Calu3 (cell line): Measurements from ENCODE around the gene ARHGAP12. TPM values are rescaled to one million over a fixed set of nuclear protein-coding genes. Genes with fewer than 3 reads are reported as not detected.
"Not testable (repeated sequence)": the region's sequence is repeated elsewhere in the genome, so short reads cannot be mapped to it uniquely, and the experiment has no call there.

Experiments
- BruUV-seq: library from RNA; stranded (reverse); fragments of 400-500 nt; replicated peaks from 2 replicates; lab custom pipeline; 2021; lab: Mats Ljungman, UMichigan
- CTCF ChIA-PET: fragments of 300-600 bp; sonication (Branson Sonifier 250); formaldehyde crosslinking; loops from one replicate; lab custom pipeline; 2022; ENCODE audit warnings: antibody characterized with exemption; lab: Charles Lee
- DNase-seq: peaks from one replicate; pipeline ENCODE4 v3.0.0; 2022
- H3K27ac Mint-ChIP-seq: one replicate; pipeline ENCODE4 v1.8.0; 2022; ENCODE audit warnings: mixed read lengths; ENCODE audit not compliant: unreplicated experiment
- H3K27me3 Mint-ChIP-seq: one replicate; pipeline ENCODE4 v1.8.0; 2022; ENCODE audit warnings: mixed read lengths; ENCODE audit not compliant: unreplicated experiment
- H3K36me3 Mint-ChIP-seq: one replicate; pipeline ENCODE4 v1.8.0; 2022; ENCODE audit warnings: mild to moderate bottlenecking, moderate library complexity, mixed read lengths; ENCODE audit not compliant: insufficient read depth, unreplicated experiment
- H3K4me1 Mint-ChIP-seq: one replicate; pipeline ENCODE4 v1.8.0; 2022; ENCODE audit warnings: mild to moderate bottlenecking, low read depth, mixed read lengths; ENCODE audit not compliant: unreplicated experiment
- H3K4me3 Mint-ChIP-seq: one replicate; pipeline ENCODE4 v1.8.0; 2022; ENCODE audit warnings: mild to moderate bottlenecking, low read depth, moderate library complexity, mixed read lengths; ENCODE audit not compliant: unreplicated experiment
- H3K9me3 Mint-ChIP-seq: one replicate; pipeline ENCODE4 v1.8.0; 2022; ENCODE audit warnings: low read depth, mixed read lengths; ENCODE audit not compliant: unreplicated experiment
- intact Hi-C: fragments of 100-400 bp; cut with micrococcal nuclease; formaldehyde crosslinking; loops from one replicate; pipeline ENCODE4 v1.10.0; 2022; ENCODE audit not compliant: unreplicated experiment
- total RNA-seq: library from RNA; stranded (reverse); gene quantifications from 2 replicates; pipeline ENCODE4 v1.2.3, GENCODE V29; 2022
- TF ChIP-seq, protein P1 (sequence below): fragments of 200-600 bp; IDR thresholded peaks from one replicate; pipeline ENCODE4 v1.8.0; 2022; ENCODE audit warnings: antibody characterized with exemption; ENCODE audit not compliant: unreplicated experiment

ARHGAP12 gene
- total RNA-seq, 1 experiment from 2014 or later, result 56.0 TPM

DNA sequence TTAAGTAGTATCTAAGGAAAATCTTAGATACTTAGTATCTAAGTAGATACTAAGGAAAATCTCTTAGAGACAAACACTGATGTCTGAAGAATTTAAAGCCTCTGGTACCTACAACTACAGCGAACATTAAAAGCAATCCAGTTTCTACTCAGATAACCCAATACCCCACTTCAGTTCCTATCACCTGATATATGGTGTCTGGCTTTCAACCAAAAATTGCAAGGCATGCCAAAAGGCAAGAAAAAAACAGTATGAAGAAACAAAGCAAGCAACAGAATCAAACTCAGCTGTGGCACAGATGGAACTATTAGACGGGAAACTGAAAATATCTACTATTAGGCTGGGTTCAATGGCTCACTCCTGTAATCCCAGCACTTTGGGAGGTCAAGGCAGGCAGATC is 31.1 kb downstream of the ARHGAP12 start:
- CTCF ChIA-PET, result no interaction called here
- no TSS peak for BruUV-seq
- DNase-seq, result no peak
- Mint-ChIP-seq H3K36me3 (peaks cover 7% of the 10 kb centered on the region), H3K27me3 (no peaks in the 10 kb centered on the region), H3K4me1 (peaks cover 33% of the 10 kb centered on the region), H3K27ac (no peak overlapping the region), H3K9me3 (peaks cover 4% of the 10 kb centered on the region), H3K4me3 (no peak overlapping the region)
- TF ChIP-seq, protein P1, sequence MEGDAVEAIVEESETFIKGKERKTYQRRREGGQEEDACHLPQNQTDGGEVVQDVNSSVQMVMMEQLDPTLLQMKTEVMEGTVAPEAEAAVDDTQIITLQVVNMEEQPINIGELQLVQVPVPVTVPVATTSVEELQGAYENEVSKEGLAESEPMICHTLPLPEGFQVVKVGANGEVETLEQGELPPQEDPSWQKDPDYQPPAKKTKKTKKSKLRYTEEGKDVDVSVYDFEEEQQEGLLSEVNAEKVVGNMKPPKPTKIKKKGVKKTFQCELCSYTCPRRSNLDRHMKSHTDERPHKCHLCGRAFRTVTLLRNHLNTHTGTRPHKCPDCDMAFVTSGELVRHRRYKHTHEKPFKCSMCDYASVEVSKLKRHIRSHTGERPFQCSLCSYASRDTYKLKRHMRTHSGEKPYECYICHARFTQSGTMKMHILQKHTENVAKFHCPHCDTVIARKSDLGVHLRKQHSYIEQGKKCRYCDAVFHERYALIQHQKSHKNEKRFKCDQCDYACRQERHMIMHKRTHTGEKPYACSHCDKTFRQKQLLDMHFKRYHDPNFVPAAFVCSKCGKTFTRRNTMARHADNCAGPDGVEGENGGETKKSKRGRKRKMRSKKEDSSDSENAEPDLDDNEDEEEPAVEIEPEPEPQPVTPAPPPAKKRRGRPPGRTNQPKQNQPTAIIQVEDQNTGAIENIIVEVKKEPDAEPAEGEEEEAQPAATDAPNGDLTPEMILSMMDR, result no peak
- intact Hi-C loops, result no loop called here

DNA sequence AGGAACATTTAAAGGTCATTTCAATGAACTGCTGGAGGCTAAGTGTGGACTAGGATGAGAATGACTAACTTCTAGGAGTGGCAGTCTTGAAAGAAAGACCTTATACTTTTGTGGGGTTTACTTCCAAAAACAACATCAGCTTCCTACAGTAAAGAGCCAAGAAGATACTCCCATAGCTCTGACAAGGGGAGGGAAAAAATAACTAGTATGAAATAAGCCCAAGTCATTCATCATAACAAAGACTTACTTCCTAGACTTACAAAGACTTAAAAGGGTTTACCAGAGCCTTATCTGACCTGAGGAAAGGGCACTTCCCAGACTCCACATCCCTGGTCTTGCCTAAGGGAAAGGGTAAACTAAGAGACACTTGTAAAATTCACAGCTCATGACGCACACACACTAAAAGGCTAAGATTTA is 31.7 kb downstream of the ARHGAP12 start:
- Mint-ChIP-seq H3K27ac (no peak overlapping the region), H3K4me3 (no peak overlapping the region), H3K27me3 (no peaks in the 10 kb centered on the region), H3K36me3 (peaks cover 7% of the 10 kb centered on the region), H3K4me1 (peaks cover 38% of the 10 kb centered on the region), H3K9me3 (peaks cover 3% of the 10 kb centered on the region)
- intact Hi-C loops, result no loop called here
- no TSS peak for BruUV-seq
- no peak for DNase-seq
- TF ChIP-seq, protein P1, result no peak
- CTCF ChIA-PET, result interaction anchor here (1.1 kb wide), 1 partner anchor 35 kb away, joined by 3 read pairs; no protein-coding TSS in a partner anchor

DNA sequence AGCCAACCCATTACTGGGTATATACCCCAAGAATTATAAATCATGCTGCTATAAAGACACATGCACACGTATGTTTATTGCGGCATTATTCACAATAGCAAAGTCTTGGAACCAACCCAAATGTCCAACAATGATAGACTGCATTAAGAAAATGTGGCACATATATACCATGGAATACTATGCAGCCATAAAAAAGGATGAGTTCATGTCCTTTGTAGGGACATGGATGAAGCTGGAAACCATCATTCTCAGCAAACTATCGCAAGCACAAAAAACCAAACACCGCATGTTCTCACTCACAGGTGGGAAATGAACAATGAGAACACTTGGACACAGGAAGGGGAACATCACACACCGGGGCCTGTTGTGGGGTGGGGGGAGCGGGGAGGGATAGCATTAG is 32.9 kb downstream of the ARHGAP12 start:
- H3K4me1 Mint-ChIP-seq, result peaks cover 47% of the 10 kb centered on the region
- H3K27ac Mint-ChIP-seq, H3K27me3 Mint-ChIP-seq, H3K4me3 Mint-ChIP-seq, H3K36me3 Mint-ChIP-seq, DNase-seq, intact Hi-C loops, CTCF ChIA-PET, H3K9me3 Mint-ChIP-seq, BruUV-seq: not testable (repeated sequence)

DNA sequence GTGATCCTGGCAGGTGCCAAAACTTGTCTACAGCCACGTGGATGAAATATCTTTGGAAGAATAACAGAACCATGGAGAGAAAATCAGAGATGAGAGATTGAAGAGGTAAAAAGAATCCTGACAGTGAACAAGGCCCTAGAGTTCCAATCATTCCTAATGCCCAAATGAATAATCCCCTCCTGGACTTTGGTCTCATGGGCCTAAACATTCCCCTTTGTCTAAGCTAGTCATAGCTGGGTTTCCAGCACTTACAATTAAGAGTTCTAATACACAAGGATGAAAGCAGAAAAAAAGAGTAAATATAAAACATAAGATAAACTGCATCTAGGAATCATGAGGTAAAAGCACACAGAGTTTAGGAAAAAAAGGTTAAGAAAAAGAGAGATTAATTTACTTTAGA is 40.2 kb downstream of the ARHGAP12 start:
- Mint-ChIP-seq H3K4me3 (peak overlapping the region; percentile 0), H3K36me3 (peaks cover 22% of the 10 kb centered on the region), H3K27ac (peak overlapping the region; percentile 13), H3K4me1 (peaks cover 69% of the 10 kb centered on the region), H3K27me3 (no peaks in the 10 kb centered on the region), H3K9me3 (no peaks in the 10 kb centered on the region)
- TF ChIP-seq, protein P1, result no peak
- no TSS peak for BruUV-seq
- intact Hi-C loops, result no loop called here
- DNase-seq, result no peak
- CTCF ChIA-PET, result no interaction called here

DNA sequence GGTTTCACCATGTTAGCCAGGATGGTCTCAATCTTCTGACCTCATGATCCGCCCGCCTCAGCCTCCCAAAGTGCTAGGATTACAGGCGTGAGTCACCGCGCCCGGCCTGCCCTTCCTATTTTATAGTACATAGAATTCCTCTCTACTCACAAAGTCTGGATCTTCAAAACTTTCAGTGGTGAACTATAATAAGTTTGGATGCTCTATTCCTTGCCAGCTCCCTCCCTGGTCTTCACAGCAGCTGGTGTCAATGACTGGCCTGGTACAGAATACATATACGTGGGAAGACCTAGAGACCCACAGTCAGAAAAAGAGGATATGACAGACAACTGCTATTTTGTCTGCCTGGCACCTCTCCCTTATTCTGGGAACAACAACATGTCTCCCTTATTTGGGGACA is 40.8 kb downstream of the ARHGAP12 start:
- H3K27me3 Mint-ChIP-seq, result no peaks in the 10 kb centered on the region
- DNase-seq, result no peak
- H3K36me3 Mint-ChIP-seq, result peaks cover 25% of the 10 kb centered on the region
- H3K9me3 Mint-ChIP-seq, result no peaks in the 10 kb centered on the region
- H3K4me3 Mint-ChIP-seq, result peak overlapping the region; percentile 0
- peaks cover 67% of the 10 kb centered on the region for H3K4me1 Mint-ChIP-seq
- intact Hi-C loops, result no loop called here
- no TSS peak for BruUV-seq
- TF ChIP-seq, protein P1, result no peak
- H3K27ac Mint-ChIP-seq, result peak overlapping the region; percentile 13
- CTCF ChIA-PET, result interaction anchor here (0.6 kb wide), 1 partner anchor 25 kb away, joined by 3 read pairs; no protein-coding TSS in a partner anchor
